ENCODE results near the gene FBXL7.

FBXL7 gene

GRCh38 chr5:15687401-15687800 lies 187.4 kb downstream of the FBXL7 start:
- no peak for ATAC-seq
- TF ChIP-seq RARB (CRISPR knock-in tag; IDR thresholded peaks at IDR 0.05) (no peak), SNAI2 (CRISPR knock-in tag; IDR thresholded peaks at IDR 0.05) (no peak), GLIS3 (CRISPR knock-in tag; IDR thresholded peaks at IDR 0.05) (no peak), ZNF70 (CRISPR knock-in tag; IDR thresholded peaks at IDR 0.05) (no peak), ZNF565 (CRISPR knock-in tag; conservative IDR thresholded peaks at IDR 0.05; ENCODE audit: low read depth) (no peak), TOX (CRISPR knock-in tag; IDR thresholded peaks at IDR 0.05; ENCODE audit: borderline replicate concordance) (no peak), PATZ1 (CRISPR knock-in tag; IDR thresholded peaks at IDR 0.05; ENCODE audit: borderline replicate concordance) (no peak), ISL1 (CRISPR knock-in tag; IDR thresholded peaks at IDR 0.05) (no peak), CREB5 (CRISPR knock-in tag; IDR thresholded peaks at IDR 0.05; ENCODE audit: low read depth) (no peak), POU6F1 (CRISPR knock-in tag; IDR thresholded peaks at IDR 0.05; ENCODE audit: borderline replicate concordance, low read depth) (no peak), ZC3H10 (CRISPR knock-in tag; IDR thresholded peaks at IDR 0.05) (no peak), BACH2 (CRISPR knock-in tag; IDR thresholded peaks at IDR 0.05; ENCODE audit: borderline replicate concordance) (no peak), CSRNP3 (CRISPR knock-in tag; IDR thresholded peaks at IDR 0.05) (no peak), CSDC2 (CRISPR knock-in tag; IDR thresholded peaks at IDR 0.05) (no peak), ZFP30 (CRISPR knock-in tag; IDR thresholded peaks at IDR 0.05) (no peak), ARNTL (CRISPR knock-in tag; IDR thresholded peaks at IDR 0.05; ENCODE audit: borderline replicate concordance, low read depth) (no peak), TSHZ2 (CRISPR knock-in tag; IDR thresholded peaks at IDR 0.05) (no peak), ESRRG (CRISPR knock-in tag; IDR thresholded peaks at IDR 0.05) (no peak), TCF4 (CRISPR knock-in tag; IDR thresholded peaks at IDR 0.05; ENCODE audit: borderline replicate concordance) (no peak), ZFP3 (CRISPR knock-in tag; IDR thresholded peaks at IDR 0.05) (no peak)

- TF ChIP-seq ZFP30 (CRISPR knock-in tag; IDR thresholded peaks at IDR 0.05) (no peak), TSHZ2 (CRISPR knock-in tag; IDR thresholded peaks at IDR 0.05) (no peak), ISL1 (CRISPR knock-in tag; IDR thresholded peaks at IDR 0.05) (no peak)
- ATAC-seq = no peak
These were observed 189.9 kb downstream of the FBXL7 start for GRCh38 chr5:15689836-15690235.
